GM12872 (cell line): ENCODE measurements around the gene TNFAIP8.

Experiments
- CTCF ChIP-seq: IDR thresholded peaks from 3 replicates; pipeline ENCODE4 v1.5.1; 2011; ENCODE audit warnings: low read depth, mild to moderate bottlenecking, low read length, moderate library complexity; ENCODE audit not compliant: insufficient read depth

Gene TNFAIP8

GRCh38 chr5:119385136-119385535, 29.3 kb downstream of the TNFAIP8 start:
- TF ChIP-seq CTCF = no peak

GRCh38 chr5:119385536-119386128, 29.8 kb downstream of the TNFAIP8 start:
- no peak for TF ChIP-seq CTCF

GRCh38 chr5:119386596-119387344, 31.0 kb downstream of the TNFAIP8 start:
- no peak for TF ChIP-seq CTCF

GRCh38 chr5:119387945-119388618, 32.3 kb downstream of the TNFAIP8 start:
- TF ChIP-seq CTCF = no peak

GRCh38 chr5:119388619-119389190, 32.9 kb downstream of the TNFAIP8 start:
- no peak for TF ChIP-seq CTCF

GRCh38 chr5:119389288-119390030, 33.6 kb downstream of the TNFAIP8 start:
- no peak for TF ChIP-seq CTCF

- no peak for TF ChIP-seq CTCF
These were observed 34.6 kb downstream of the TNFAIP8 start for GRCh38 chr5:119390404-119390803.
